Smooth muscle cell (in vitro differentiated cells): Measurements from ENCODE around the gene LRP1B. TPM values are rescaled to one million over a fixed set of nuclear protein-coding genes. Genes with fewer than 3 reads are reported as not detected.
A peak's percentile ranks its signal among the peaks of the same experiment; 100 is the strongest.

Source experiments
- DNase-seq: peaks from one replicate; lab custom pipeline; 2025; ENCODE audit not compliant: unreplicated experiment; lab: John Stamatoyannopoulos, UW
- H2AFZ ChIP-seq: fragments of 200-600 bp; sonication (generic); 2 replicates; pipeline ENCODE4 v1.6.0; 2016; ENCODE audit warnings: antibody characterized with exemption, low read depth, mild to moderate bottlenecking
- H3F3A ChIP-seq: fragments of 200-600 bp; sonication (generic); 2 replicates; pipeline ENCODE4 v1.6.0; 2017; ENCODE audit warnings: antibody characterized with exemption, low read depth
- H3K27ac ChIP-seq: fragments of 200-600 bp; sonication (generic); 2 replicates; pipeline ENCODE4 v1.5.1; 2016; ENCODE audit warnings: low read depth, mild to moderate bottlenecking
- H3K27me3 ChIP-seq: fragments of 200-600 bp; sonication (generic); 2 replicates; pipeline ENCODE4 v1.6.1; 2016; ENCODE audit warnings: low read depth, mild to moderate bottlenecking
- H3K36me3 ChIP-seq: fragments of 200-600 bp; sonication (generic); 2 replicates; pipeline ENCODE4 v1.5.1; 2016; ENCODE audit warnings: low read depth
- H3K4me1 ChIP-seq: fragments of 200-600 bp; sonication (generic); 2 replicates; pipeline ENCODE4 v1.5.1; 2016; ENCODE audit warnings: low read depth
- H3K4me2 ChIP-seq: fragments of 200-600 bp; sonication (generic); 2 replicates; pipeline ENCODE4 v1.6.0; 2016; ENCODE audit warnings: mild to moderate bottlenecking
- H3K4me3 ChIP-seq: fragments of 200-600 bp; sonication (generic); 2 replicates; pipeline ENCODE4 v1.5.1; 2016; ENCODE audit warnings: mild to moderate bottlenecking
- H3K79me2 ChIP-seq: fragments of 200-600 bp; sonication (generic); 2 replicates; pipeline ENCODE4 v1.6.0; 2016; ENCODE audit warnings: low read depth, mild to moderate bottlenecking
- H3K9ac ChIP-seq: fragments of 200-600 bp; sonication (generic); 2 replicates; pipeline ENCODE4 v1.6.0; 2016; ENCODE audit warnings: low read depth
- H3K9me3 ChIP-seq: fragments of 200-600 bp; sonication (generic); replicated peaks from 2 replicates; pipeline ENCODE4 v1.5.1; 2016; ENCODE audit warnings: low read depth
- H4K20me1 ChIP-seq: fragments of 200-600 bp; sonication (generic); 2 replicates; pipeline ENCODE4 v1.6.0; 2016; ENCODE audit warnings: low read depth
- WGBS: methylation state at CpG from one replicate; pipeline ENCODE4 v1.1.7; 2016; ENCODE audit warnings: low lambda C conversion rate; 5-methylcytosine and 5-hydroxymethylcytosine counted together
- polyA plus RNA-seq: library from polyadenylated mRNA; unstranded; fragments of >200 nt; fragmentation: Nextera tagmentation; extraction: Ambion mirVana; gene quantifications from 2 replicates; pipeline ENCODE4 v1.2.1, GENCODE V29; 2016
- total RNA-seq: library from RNA; depleted of rRNA; stranded (reverse); fragments of >200 nt; gene quantifications from 2 replicates; pipeline ENCODE4 v1.2.3, GENCODE V29; 2014
- TF ChIP-seq, protein P1 (sequence below): fragments of 200-600 bp; sonication (generic); IDR thresholded peaks from 2 replicates; pipeline ENCODE4 v1.5.1; 2017; ENCODE audit warnings: borderline replicate concordance, mild to moderate bottlenecking, antibody characterized with exemption; ENCODE audit not compliant: insufficient read depth, poor library complexity, severe bottlenecking

Gene LRP1B
- total and polyA plus RNA-seq, 2 experiments from 2014 or later, result 0.08 to 2.9 TPM

DNA sequence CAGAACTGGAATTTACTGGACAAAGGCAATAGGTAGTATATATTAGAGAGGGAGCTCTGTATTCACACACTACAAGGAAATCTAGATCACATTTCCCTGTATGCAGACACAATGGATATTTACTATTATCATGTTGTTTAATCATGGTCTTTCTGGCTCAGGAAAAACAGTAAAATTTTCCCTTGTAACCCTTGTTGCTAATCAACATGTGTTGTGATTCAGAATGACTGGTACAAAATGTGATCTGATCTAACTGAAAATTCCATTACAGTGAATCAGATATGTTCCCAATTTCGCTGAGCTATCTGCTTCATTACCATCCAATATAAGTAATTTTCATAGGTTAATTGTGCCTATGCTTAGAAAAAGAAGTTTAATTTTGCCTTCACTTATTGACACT, 1109.7 kb downstream of the LRP1B start:
- H2AFZ ChIP-seq, result peak overlapping the region; percentile 61
- DNase-seq, result no peak

DNA sequence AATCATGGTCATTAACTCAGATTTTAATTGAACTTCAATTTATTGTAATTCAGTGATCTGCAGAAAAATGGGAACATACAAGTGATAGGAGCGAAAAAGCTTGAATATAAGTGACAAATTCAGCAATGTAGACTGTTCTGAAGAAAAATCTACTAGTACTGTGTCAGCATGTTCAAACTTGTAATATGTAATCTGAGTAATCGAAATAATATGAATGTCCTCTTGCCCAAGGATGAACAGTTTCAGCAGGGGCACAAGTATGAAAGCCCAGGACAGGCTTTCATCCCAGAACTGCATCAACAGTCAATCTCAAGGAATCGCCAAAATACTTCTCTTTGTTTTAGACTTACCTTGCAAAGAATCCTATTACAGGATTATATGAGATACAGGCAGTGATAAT, 1110.5 kb downstream of the LRP1B start:
- Histone ChIP-seq H3K36me3 (no peaks in the 10 kb centered on the region), H3K4me2 (no peak overlapping the region), H4K20me1 (no peaks in the 10 kb centered on the region), H3K9me3 (no peaks in the 10 kb centered on the region), H3K79me2 (no peaks in the 10 kb centered on the region), H3F3A (no peaks in the 10 kb centered on the region), H2AFZ (no peak overlapping the region), H3K9ac (no peak overlapping the region), H3K4me3 (no peak overlapping the region), H3K4me1 (no peaks in the 10 kb centered on the region), H3K27ac (peak overlapping the region; percentile 78), H3K27me3 (no peaks in the 10 kb centered on the region)
- TF ChIP-seq, protein P1, sequence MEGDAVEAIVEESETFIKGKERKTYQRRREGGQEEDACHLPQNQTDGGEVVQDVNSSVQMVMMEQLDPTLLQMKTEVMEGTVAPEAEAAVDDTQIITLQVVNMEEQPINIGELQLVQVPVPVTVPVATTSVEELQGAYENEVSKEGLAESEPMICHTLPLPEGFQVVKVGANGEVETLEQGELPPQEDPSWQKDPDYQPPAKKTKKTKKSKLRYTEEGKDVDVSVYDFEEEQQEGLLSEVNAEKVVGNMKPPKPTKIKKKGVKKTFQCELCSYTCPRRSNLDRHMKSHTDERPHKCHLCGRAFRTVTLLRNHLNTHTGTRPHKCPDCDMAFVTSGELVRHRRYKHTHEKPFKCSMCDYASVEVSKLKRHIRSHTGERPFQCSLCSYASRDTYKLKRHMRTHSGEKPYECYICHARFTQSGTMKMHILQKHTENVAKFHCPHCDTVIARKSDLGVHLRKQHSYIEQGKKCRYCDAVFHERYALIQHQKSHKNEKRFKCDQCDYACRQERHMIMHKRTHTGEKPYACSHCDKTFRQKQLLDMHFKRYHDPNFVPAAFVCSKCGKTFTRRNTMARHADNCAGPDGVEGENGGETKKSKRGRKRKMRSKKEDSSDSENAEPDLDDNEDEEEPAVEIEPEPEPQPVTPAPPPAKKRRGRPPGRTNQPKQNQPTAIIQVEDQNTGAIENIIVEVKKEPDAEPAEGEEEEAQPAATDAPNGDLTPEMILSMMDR, result no peak
- DNase-seq, result no peak
- 94% methylated on average over 3 of the region's 3 CpGs for WGBS

More for the DNA sequence above, 1109.7 kb downstream of the LRP1B start:
- no peaks in the 10 kb centered on the region for H3K79me2 ChIP-seq
- H3K9ac ChIP-seq, result no peak overlapping the region
- no peaks in the 10 kb centered on the region for H3F3A ChIP-seq
- no peaks in the 10 kb centered on the region for H4K20me1 ChIP-seq
- no peaks in the 10 kb centered on the region for H3K36me3 ChIP-seq
- no peak overlapping the region for H3K4me3 ChIP-seq
- H3K27ac ChIP-seq, result peak overlapping the region; percentile 78
- no peaks in the 10 kb centered on the region for H3K27me3 ChIP-seq
- TF ChIP-seq, protein P1, result no peak
- no peaks in the 10 kb centered on the region for H3K4me1 ChIP-seq
- 70% methylated on average over 1 of the region's 1 CpG for WGBS
- H3K9me3 ChIP-seq, result no peaks in the 10 kb centered on the region
- no peak overlapping the region for H3K4me2 ChIP-seq

DNA sequence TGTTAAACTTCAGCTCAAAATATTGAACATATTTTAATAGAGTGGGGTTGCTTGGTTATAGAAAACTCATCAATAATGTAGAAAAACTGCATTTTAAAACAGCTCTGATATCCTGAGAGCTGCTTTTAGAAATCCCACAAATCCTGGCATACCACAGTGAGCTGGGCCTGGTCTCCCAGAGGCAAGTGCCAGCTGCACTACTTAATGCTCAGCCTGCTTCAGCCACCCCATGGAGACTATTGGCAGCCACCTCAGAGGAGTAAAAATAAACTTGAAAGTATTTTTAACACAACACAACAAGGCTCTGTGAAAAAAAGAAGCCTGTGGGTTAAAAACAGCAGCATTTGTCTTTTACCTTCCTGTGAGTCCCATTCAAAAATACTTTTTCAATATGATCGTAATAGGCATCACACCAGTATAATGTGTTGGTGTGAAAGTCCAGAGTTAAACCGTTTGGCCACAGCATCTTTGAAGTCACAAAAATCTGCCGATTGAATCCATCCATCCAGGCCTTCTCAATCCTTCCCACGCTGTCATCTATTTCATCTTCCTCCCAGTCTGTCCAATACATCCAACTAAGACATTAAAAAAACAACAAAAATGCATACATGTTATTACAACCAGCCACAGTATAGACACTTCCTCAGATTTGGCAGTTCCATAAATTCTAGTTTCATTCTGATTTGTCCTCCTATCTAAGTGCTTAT, 1115.3 kb downstream of the LRP1B start:
- H4K20me1 ChIP-seq, result no peaks in the 10 kb centered on the region
- peak overlapping the region; percentile 28 for H2AFZ ChIP-seq
- H3K27ac ChIP-seq, result no peak overlapping the region
- 86% methylated on average over 4 of the region's 4 CpGs for WGBS
- H3F3A ChIP-seq, result no peaks in the 10 kb centered on the region
- no peaks in the 10 kb centered on the region for H3K36me3 ChIP-seq
- no peak overlapping the region for H3K4me3 ChIP-seq
- H3K4me1 ChIP-seq, result no peaks in the 10 kb centered on the region
- H3K4me2 ChIP-seq, result no peak overlapping the region
- no peaks in the 10 kb centered on the region for H3K27me3 ChIP-seq
- TF ChIP-seq, protein P1, result no peak
- H3K9ac ChIP-seq, result no peak overlapping the region
- DNase-seq, result no peak
- H3K79me2 ChIP-seq, result no peaks in the 10 kb centered on the region
- no peaks in the 10 kb centered on the region for H3K9me3 ChIP-seq
